ENCODE data around the gene RGL1.
"Not testable (repeated sequence)": the region's sequence is repeated elsewhere in the genome, so short reads cannot be mapped to it uniquely, and the experiment has no call there.

RGL1 gene

DNA sequence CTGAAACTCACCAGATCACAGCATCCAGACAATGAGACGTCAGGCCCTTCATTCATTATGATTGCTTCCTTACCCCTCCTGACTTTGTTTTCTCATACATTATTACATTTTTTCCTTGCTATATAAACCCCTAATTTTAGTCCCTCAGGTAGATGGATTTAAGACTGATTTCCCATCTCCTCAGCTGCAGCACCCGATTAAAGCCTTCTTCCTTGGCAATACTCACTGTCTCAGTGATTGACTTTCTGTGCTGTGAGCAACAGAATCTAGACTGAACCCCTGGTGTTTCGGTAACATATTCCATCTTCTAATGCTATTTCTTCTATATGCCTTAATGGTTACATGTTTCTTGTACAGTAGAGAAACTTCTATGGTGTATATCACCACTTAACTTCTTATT lies 30.0 kb upstream of the RGL1 start:
- H3K27me3 ChIP-seq (ENCODE audit: control insufficient read depth, insufficient read depth, low read length) = no peaks in the 10 kb centered on the region
- no peaks in the 10 kb centered on the region for H3K4me1 ChIP-seq (ENCODE audit: control insufficient read depth, insufficient read depth, low read length)
- H3K4me3 ChIP-seq (ENCODE audit: low read depth, low read length) = no peak overlapping the region
- H3K9me3 ChIP-seq (ENCODE audit: control insufficient read depth, insufficient read depth, low read length) = peaks cover 6% of the 10 kb centered on the region
- H3K9ac ChIP-seq (ENCODE audit: low read depth, low read length) = no peak overlapping the region
- no peaks in the 10 kb centered on the region for H3K36me3 ChIP-seq (ENCODE audit: control insufficient read depth, insufficient read depth, low read length)

GRCh38 chr1:183776731-183777130 lies 28.2 kb upstream of the RGL1 start:
- no peak overlapping the region for H3K9ac ChIP-seq (ENCODE audit: low read depth, low read length)
- no peaks in the 10 kb centered on the region for H3K27me3 ChIP-seq (ENCODE audit: control insufficient read depth, insufficient read depth, low read length)
- peaks cover 6% of the 10 kb centered on the region for H3K9me3 ChIP-seq (ENCODE audit: control insufficient read depth, insufficient read depth, low read length)
- H3K4me1 ChIP-seq (ENCODE audit: control insufficient read depth, insufficient read depth, low read length) = no peaks in the 10 kb centered on the region
- no peak overlapping the region for H3K4me3 ChIP-seq (ENCODE audit: low read depth, low read length)
- H3K36me3 ChIP-seq (ENCODE audit: control insufficient read depth, insufficient read depth, low read length) = no peaks in the 10 kb centered on the region

- Histone ChIP-seq H3K9ac (ENCODE audit: low read depth, low read length) (no peak overlapping the region), H3K4me1 (ENCODE audit: control insufficient read depth, insufficient read depth, low read length) (no peaks in the 10 kb centered on the region), H3K36me3 (ENCODE audit: control insufficient read depth, insufficient read depth, low read length) (no peaks in the 10 kb centered on the region), H3K27me3 (ENCODE audit: control insufficient read depth, insufficient read depth, low read length) (no peaks in the 10 kb centered on the region), H3K4me3 (ENCODE audit: low read depth, low read length) (no peak overlapping the region), H3K9me3 (ENCODE audit: control insufficient read depth, insufficient read depth, low read length) (peaks cover 6% of the 10 kb centered on the region)
Observed at GRCh38 chr1:183777328-183777727, 27.6 kb upstream of the RGL1 start.

DNA sequence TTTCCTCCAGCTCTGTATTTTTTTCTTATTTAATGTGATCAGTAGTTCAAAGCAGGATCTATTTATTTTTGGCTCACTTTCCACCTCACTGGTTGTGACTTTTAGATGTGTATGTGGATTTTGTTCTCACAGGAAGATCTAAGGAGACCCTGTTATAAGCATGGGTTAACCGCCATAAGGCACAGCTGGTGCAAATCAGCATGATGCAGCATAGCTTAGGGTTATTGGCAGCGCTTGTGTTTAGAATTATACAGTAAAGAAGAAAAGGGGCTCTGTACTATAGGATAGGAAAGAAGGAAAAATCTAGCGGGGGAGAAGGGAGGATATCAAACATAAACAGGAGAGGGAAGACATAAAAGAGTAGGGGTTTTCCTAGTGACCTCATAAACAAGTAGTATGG lies 26.9 kb upstream of the RGL1 start:
- peaks cover 6% of the 10 kb centered on the region for H3K9me3 ChIP-seq (ENCODE audit: control insufficient read depth, insufficient read depth, low read length)
- no peak overlapping the region for H3K9ac ChIP-seq (ENCODE audit: low read depth, low read length)
- no peaks in the 10 kb centered on the region for H3K4me1 ChIP-seq (ENCODE audit: control insufficient read depth, insufficient read depth, low read length)

GRCh38 chr1:183778568-183779433 lies 26.1 kb upstream of the RGL1 start:
- Histone ChIP-seq H3K4me3 (ENCODE audit: low read depth, low read length) (no peak overlapping the region), H3K36me3 (ENCODE audit: control insufficient read depth, insufficient read depth, low read length) (no peaks in the 10 kb centered on the region), H3K27me3 (ENCODE audit: control insufficient read depth, insufficient read depth, low read length) (no peaks in the 10 kb centered on the region), H3K9ac (ENCODE audit: low read depth, low read length) (no peak overlapping the region), H3K9me3 (ENCODE audit: control insufficient read depth, insufficient read depth, low read length) (peaks cover 6% of the 10 kb centered on the region), H3K4me1 (ENCODE audit: control insufficient read depth, insufficient read depth, low read length) (no peaks in the 10 kb centered on the region)

More for the DNA sequence above, 26.9 kb upstream of the RGL1 start:
- no peaks in the 10 kb centered on the region for H3K36me3 ChIP-seq (ENCODE audit: control insufficient read depth, insufficient read depth, low read length)
- H3K27me3 ChIP-seq (ENCODE audit: control insufficient read depth, insufficient read depth, low read length) = no peaks in the 10 kb centered on the region
- no peak overlapping the region for H3K4me3 ChIP-seq (ENCODE audit: low read depth, low read length)

DNA sequence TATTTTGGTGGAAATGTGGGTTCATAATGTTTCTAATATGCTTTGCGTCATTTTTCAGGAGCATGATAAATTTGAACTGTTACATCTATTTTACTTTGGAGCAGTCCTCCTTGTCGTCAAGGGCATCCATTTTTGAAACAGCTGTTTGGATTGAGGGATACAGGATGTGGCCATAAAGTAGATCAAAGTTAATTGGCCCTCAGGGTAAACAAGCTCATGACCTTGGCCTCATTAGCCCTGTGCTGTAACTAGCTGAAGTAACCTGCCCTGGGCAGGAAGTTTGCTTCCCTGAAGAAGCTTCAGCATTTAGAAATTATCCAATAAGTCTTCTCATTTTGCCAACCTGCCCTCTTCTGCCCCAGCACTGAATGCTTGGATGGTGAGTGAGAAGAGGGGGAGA lies 24.8 kb upstream of the RGL1 start:
- no peaks in the 10 kb centered on the region for H3K36me3 ChIP-seq (ENCODE audit: control insufficient read depth, insufficient read depth, low read length)
- no peaks in the 10 kb centered on the region for H3K4me1 ChIP-seq (ENCODE audit: control insufficient read depth, insufficient read depth, low read length)
- H3K9me3 ChIP-seq (ENCODE audit: control insufficient read depth, insufficient read depth, low read length) = no peaks in the 10 kb centered on the region
- H3K9ac ChIP-seq (ENCODE audit: low read depth, low read length) = no peak overlapping the region
- no peak overlapping the region for H3K4me3 ChIP-seq (ENCODE audit: low read depth, low read length)
- H3K27me3 ChIP-seq (ENCODE audit: control insufficient read depth, insufficient read depth, low read length) = no peaks in the 10 kb centered on the region

DNA sequence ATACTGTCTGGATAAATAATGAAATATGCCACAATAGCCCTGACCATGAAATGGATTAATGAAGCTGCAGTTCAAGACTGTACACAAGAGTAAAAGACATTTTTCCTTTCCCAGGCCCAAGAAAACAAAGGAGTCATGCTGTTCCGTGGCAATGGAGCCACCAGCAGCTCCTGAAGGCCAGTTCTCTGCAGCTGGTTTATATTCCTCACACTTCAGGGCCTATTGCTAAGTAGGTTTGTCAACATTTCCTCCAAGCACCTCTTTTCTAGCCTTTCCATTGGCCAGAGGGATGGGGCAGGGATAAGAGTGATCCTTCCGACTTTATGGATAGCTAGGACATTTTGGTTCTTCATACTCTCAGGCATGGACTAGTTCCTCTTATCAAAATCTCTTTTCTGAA lies 24.2 kb upstream of the RGL1 start:
- no peaks in the 10 kb centered on the region for H3K4me1 ChIP-seq (ENCODE audit: control insufficient read depth, insufficient read depth, low read length)
- H3K9me3 ChIP-seq (ENCODE audit: control insufficient read depth, insufficient read depth, low read length) = no peaks in the 10 kb centered on the region
- H3K4me3 ChIP-seq (ENCODE audit: low read depth, low read length) = no peak overlapping the region
- no peak overlapping the region for H3K9ac ChIP-seq (ENCODE audit: low read depth, low read length)
- no peaks in the 10 kb centered on the region for H3K36me3 ChIP-seq (ENCODE audit: control insufficient read depth, insufficient read depth, low read length)
- no peaks in the 10 kb centered on the region for H3K27me3 ChIP-seq (ENCODE audit: control insufficient read depth, insufficient read depth, low read length)

DNA sequence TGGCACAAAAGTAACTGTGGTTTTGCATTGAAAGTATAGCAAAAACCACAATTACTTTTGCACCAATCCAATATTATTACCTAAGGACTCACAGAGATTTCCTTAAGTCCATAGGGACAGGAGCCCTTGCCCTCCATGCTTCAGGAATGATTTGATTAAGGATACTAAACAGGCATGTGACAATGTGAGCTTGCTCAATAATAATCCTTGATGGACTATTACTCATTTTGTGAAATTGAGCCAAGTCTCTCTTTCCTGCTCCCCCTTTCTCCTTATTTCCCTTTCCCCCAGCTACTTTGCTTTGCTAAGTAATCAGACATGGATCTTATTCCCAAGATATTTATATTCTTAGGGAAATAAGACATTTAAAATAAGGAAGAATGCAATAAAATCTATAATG lies 21.6 kb upstream of the RGL1 start:
- no peaks in the 10 kb centered on the region for H3K9me3 ChIP-seq (ENCODE audit: control insufficient read depth, insufficient read depth, low read length)
- no peak overlapping the region for H3K9ac ChIP-seq (ENCODE audit: low read depth, low read length)
- no peaks in the 10 kb centered on the region for H3K36me3 ChIP-seq (ENCODE audit: control insufficient read depth, insufficient read depth, low read length)
- H3K27me3 ChIP-seq (ENCODE audit: control insufficient read depth, insufficient read depth, low read length) = no peaks in the 10 kb centered on the region
- H3K4me3 ChIP-seq (ENCODE audit: low read depth, low read length) = no peak overlapping the region
- peaks cover 6% of the 10 kb centered on the region for H3K4me1 ChIP-seq (ENCODE audit: control insufficient read depth, insufficient read depth, low read length)

GRCh38 chr1:183783767-183784637 lies 20.9 kb upstream of the RGL1 start:
- H3K4me3 ChIP-seq (ENCODE audit: low read depth, low read length) = no peak overlapping the region
- no peak overlapping the region for H3K9ac ChIP-seq (ENCODE audit: low read depth, low read length)
- H3K27me3 ChIP-seq (ENCODE audit: control insufficient read depth, insufficient read depth, low read length) = no peaks in the 10 kb centered on the region
- peaks cover 6% of the 10 kb centered on the region for H3K4me1 ChIP-seq (ENCODE audit: control insufficient read depth, insufficient read depth, low read length)
- H3K36me3 ChIP-seq (ENCODE audit: control insufficient read depth, insufficient read depth, low read length) = no peaks in the 10 kb centered on the region
- no peaks in the 10 kb centered on the region for H3K9me3 ChIP-seq (ENCODE audit: control insufficient read depth, insufficient read depth, low read length)

GRCh38 chr1:183785921-183786320 lies 19.0 kb upstream of the RGL1 start:
- H3K27me3 ChIP-seq (ENCODE audit: control insufficient read depth, insufficient read depth, low read length); H3K9me3 ChIP-seq (ENCODE audit: control insufficient read depth, insufficient read depth, low read length); H3K4me3 ChIP-seq (ENCODE audit: low read depth, low read length); H3K4me1 ChIP-seq (ENCODE audit: control insufficient read depth, insufficient read depth, low read length); H3K36me3 ChIP-seq (ENCODE audit: control insufficient read depth, insufficient read depth, low read length); H3K9ac ChIP-seq (ENCODE audit: low read depth, low read length): not testable (repeated sequence)

DNA sequence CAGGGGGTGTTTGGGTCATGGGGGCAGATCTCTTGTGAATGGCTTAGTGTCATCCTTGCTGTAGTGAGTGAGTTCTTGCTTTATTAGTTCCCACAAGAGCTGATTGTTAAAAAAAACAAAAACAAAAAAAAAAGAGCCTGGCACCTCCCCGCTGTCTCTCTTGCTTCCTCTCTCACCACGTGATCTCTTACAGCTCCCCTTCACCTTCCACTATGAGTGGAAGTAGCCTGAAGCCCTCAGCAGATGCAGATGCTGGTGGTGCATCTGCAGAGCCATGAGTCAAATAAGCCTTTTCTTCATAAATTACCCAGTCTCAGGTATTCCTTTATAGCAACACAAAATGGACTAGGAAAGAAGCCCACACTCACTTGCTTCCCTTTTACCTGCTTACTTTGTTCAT lies 17.2 kb upstream of the RGL1 start:
- no peaks in the 10 kb centered on the region for H3K27me3 ChIP-seq (ENCODE audit: control insufficient read depth, insufficient read depth, low read length)
- H3K9me3 ChIP-seq (ENCODE audit: control insufficient read depth, insufficient read depth, low read length) = no peaks in the 10 kb centered on the region
- H3K9ac ChIP-seq (ENCODE audit: low read depth, low read length) = no peak overlapping the region
- H3K36me3 ChIP-seq (ENCODE audit: control insufficient read depth, insufficient read depth, low read length) = no peaks in the 10 kb centered on the region
- H3K4me3 ChIP-seq (ENCODE audit: low read depth, low read length) = no peak overlapping the region
- H3K4me1 ChIP-seq (ENCODE audit: control insufficient read depth, insufficient read depth, low read length) = peaks cover 6% of the 10 kb centered on the region

GRCh38 chr1:183791319-183791718 lies 13.6 kb upstream of the RGL1 start:
- no peak overlapping the region for H3K9ac ChIP-seq (ENCODE audit: low read depth, low read length)
- H3K36me3 ChIP-seq (ENCODE audit: control insufficient read depth, insufficient read depth, low read length) = no peaks in the 10 kb centered on the region
- no peak overlapping the region for H3K4me3 ChIP-seq (ENCODE audit: low read depth, low read length)
- no peaks in the 10 kb centered on the region for H3K27me3 ChIP-seq (ENCODE audit: control insufficient read depth, insufficient read depth, low read length)
- H3K9me3 ChIP-seq (ENCODE audit: control insufficient read depth, insufficient read depth, low read length) = no peaks in the 10 kb centered on the region
- peaks cover 6% of the 10 kb centered on the region for H3K4me1 ChIP-seq (ENCODE audit: control insufficient read depth, insufficient read depth, low read length)
